ENCODE data around the gene FBXW5. TPM values are rescaled to one million over a fixed set of nuclear protein-coding genes. Genes with fewer than 3 reads are reported as not detected.

Gene FBXW5
- total RNA-seq, 1 donor from 2014 or later, result 91.2 TPM

DNA sequence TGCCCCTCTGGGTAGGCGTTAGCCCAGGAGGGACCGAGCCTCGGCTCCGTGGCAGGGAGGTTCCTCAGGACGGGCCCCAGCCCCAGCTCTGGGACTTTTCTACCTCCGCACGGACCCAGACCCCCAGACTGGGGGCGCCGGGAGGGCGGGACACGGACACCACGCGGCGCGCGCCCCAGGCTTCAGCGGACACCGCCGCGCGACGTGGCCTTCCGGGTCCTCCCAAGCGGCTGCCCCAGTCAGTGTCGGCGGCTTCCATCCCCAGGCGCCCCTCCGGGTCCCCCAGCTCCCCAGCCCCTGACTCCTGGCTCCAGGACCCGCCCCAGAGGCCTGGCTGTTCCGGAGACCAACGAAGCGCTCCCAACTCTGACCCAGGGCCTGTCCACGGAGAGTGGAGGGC, 41.3 kb upstream of the FBXW5 start:
- Histone ChIP-seq H3K27me3 (peaks cover 23% of the 10 kb centered on the region), H3K36me3 (no peaks in the 10 kb centered on the region), H3K4me3 (no peak overlapping the region), H3K27ac (no peak overlapping the region), H3K9me3 (no peaks in the 10 kb centered on the region), H3K4me1 (peaks cover 5% of the 10 kb centered on the region)
- TF ChIP-seq CTCF (IDR thresholded peaks at IDR 0.05), result no peak
- ATAC-seq, result no peak
- intact Hi-C loops (cut with DNase I), result no loop called here
- DNase-seq, result no peak

DNA sequence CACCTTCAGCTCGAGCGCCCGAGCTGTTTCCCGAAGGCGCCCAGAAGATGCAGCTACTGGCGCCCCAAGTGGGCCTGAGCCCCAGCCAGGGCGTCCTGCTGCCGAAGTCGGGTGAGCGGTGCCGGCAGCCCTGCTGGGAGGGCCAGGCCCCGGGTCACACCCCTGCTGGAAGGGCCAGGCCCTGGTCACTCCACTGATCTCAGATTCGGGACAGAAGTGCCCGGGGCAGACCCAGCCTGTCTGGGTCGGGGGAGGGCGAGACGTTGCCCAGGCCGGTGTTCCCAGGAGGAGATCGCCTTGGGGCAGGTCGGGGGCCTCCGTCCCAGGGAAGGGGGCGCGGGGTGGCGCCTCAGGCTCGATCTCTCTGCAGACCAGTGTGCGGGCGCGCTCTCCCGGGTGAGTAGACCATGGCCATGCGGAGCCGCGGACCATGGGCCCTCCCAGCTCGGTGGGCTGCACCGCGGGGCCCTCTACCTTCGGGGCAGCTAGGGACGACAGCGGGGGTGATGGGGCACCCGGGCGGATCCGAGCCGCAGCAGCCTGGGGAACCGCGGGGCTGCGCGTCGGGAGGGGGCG, 40.6 kb upstream of the FBXW5 start:
- no peak overlapping the region for H3K27ac ChIP-seq
- intact Hi-C loops (cut with DNase I), result no loop called here
- H3K27me3 ChIP-seq, result peaks cover 23% of the 10 kb centered on the region
- H3K36me3 ChIP-seq, result no peaks in the 10 kb centered on the region
- H3K4me3 ChIP-seq, result no peak overlapping the region
- peaks cover 5% of the 10 kb centered on the region for H3K4me1 ChIP-seq
- no peaks in the 10 kb centered on the region for H3K9me3 ChIP-seq
- ATAC-seq (no peak), DNase-seq (no peak)
- no peak for TF ChIP-seq CTCF (IDR thresholded peaks at IDR 0.05)

- Histone ChIP-seq H3K4me3 (no peak overlapping the region), H3K27me3 (peaks cover 23% of the 10 kb centered on the region), H3K9me3 (no peaks in the 10 kb centered on the region), H3K36me3 (no peaks in the 10 kb centered on the region), H3K27ac (no peak overlapping the region), H3K4me1 (peaks cover 5% of the 10 kb centered on the region)
- DNase-seq, result no peak
- no peak for ATAC-seq
- intact Hi-C loops (cut with DNase I), result no loop called here
- no peak for TF ChIP-seq CTCF (IDR thresholded peaks at IDR 0.05)
Observed at GRCh38 chr9:136984464-136985026, 40.0 kb upstream of the FBXW5 start.

GRCh38 chr9:136983656-136984314, 39.2 kb upstream of the FBXW5 start:
- DNase-seq, result no peak
- Histone ChIP-seq H3K4me1 (peaks cover 5% of the 10 kb centered on the region), H3K27me3 (peaks cover 23% of the 10 kb centered on the region), H3K4me3 (no peak overlapping the region), H3K36me3 (no peaks in the 10 kb centered on the region), H3K9me3 (no peaks in the 10 kb centered on the region), H3K27ac (no peak overlapping the region)
- intact Hi-C loops (cut with DNase I), result no loop called here
- no peak for TF ChIP-seq CTCF (IDR thresholded peaks at IDR 0.05)
- no peak for ATAC-seq

DNA sequence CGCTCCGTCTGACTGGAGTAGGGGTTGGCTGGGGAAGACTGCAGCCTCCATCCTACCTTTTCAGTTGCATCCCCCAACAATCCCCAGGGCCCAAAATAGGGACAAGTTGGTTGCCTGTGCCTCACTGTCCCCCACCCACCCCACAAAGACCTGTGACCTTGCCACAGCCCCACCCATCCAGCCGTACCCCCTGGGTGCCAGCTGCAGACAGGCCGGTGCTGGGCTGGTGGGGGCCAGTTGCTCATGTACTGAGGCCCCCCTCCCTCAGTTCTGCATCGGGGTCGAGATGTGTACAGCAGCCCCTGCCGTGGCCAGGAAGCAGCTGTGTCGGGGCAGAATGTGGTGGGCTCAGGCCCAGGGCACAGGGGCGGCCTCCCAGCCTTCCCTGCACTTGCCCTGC, 38.6 kb upstream of the FBXW5 start:
- Histone ChIP-seq H3K27ac (no peak overlapping the region), H3K9me3 (no peaks in the 10 kb centered on the region), H3K27me3 (peaks cover 23% of the 10 kb centered on the region), H3K36me3 (no peaks in the 10 kb centered on the region), H3K4me1 (peaks cover 5% of the 10 kb centered on the region), H3K4me3 (no peak overlapping the region)
- intact Hi-C loops (cut with DNase I), result no loop called here
- no peak for TF ChIP-seq CTCF (IDR thresholded peaks at IDR 0.05)
- DNase-seq, result no peak
- no peak for ATAC-seq
